Measurements from ENCODE around the gene CDH4.
"Not testable (repeated sequence)": the region's sequence is repeated elsewhere in the genome, so short reads cannot be mapped to it uniquely, and the experiment has no call there.

The CDH4 gene

DNA sequence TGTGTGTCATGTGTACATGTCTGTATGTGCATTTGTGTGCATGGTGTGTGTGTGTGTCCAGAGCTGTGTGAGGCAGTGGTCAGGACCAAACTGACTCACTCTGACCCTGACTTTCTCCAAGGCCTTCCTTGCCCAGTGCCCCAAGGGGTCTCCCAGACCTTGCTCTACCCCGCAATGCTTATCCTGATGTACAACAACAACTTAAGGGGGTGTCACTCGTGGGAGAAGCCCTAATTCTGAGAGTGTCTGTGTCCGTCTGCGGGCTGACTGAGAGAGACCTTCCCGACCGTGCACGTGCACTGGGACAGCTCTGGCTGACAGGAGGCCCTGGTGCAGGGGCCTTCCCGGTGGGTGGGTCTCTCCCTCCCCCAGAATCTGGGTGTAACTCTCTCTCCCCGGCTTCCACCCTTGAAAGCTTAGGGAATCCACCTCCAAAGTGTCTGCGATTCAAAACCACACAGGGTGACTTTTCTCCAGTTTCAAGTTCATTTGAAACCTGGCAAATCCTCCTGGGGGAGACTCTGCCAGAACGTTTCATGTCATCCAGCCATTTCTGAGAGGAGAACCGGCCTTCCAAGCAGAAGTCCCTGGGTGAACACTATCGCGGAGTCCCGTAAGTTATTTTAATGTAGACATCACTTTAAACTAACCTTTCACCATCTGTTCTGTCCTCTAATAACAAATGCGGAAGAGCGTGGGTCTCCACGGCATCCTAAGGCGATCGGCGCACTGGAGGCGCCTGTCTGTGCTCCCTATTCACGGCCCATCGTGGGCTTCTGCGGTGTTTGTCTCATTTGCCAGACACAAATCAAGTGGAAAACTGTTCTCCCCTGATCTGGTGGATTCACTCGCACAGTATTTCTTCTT is 588.1 kb downstream of the CDH4 start:
- no peak for DNase-seq

DNA sequence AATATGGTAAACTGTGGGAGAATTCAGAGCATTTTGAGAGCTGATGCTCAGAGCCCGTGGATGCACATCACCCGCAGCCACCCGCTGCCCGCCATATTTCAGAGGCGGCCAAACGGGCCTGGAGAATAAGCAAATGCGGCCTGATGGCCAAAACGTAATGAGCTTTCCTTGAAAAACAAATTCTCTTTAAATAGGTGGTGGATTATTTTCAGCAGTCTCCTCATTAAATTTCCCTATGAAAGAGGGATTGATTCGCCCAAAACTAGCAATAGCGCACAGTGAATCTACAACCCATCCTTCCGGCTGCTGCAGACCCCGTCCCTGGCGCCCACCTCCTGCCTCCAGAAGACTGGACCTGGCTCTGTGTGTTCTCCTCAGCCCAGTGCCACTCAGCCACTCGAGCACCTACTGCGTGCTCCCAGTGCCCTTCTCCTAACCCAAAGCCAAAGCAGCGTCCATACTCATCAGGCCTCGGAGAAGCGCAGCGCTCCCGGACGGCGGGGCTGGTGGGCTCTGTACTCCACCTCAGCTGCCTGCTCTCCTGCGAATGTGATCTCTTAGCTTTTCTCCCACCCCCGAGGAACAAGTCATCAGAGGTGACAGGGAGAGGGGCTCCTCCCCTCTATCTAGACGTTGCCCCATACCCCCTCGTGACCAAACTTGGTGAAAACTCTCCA is 588.9 kb downstream of the CDH4 start:
- no peak for DNase-seq

GRCh38 chr20:61841551-61841950 is 589.5 kb downstream of the CDH4 start:
- no peak for DNase-seq

DNA sequence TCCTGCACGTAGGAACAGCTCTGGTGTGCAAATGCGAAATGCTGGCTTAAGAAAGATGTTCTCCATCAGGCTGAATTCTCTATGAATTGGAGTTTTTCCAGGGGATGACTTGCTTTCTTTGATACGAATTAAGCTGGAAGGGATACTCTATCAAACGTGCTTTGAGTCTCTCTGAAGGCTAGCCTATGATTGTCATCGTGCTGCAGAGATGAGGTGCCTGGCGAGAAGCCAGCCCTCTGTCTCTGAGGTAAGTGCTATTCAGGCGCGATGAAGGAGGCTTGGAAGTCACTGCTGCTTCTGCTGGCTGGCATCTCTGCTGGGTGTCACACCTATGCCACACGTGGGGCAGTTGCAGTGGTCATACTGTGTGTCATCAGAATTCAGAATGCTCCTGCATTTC is 589.9 kb downstream of the CDH4 start:
- no peak for DNase-seq

DNA sequence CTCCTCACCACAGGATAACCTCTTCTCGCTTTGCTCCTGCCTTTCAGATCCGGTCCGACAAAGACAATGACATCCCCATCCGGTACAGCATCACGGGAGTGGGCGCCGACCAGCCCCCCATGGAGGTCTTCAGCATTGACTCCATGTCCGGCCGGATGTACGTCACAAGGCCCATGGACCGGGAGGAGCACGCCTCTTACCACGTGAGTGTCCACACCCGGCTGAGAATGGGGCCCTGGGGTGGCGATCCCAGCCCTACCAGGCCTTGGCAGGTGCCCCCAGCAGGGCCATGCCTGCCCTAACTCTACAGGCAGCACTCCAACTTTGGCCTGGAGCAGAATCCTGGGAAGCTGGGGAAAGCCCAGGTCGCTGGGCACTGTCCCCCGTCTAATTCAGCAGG is 592.6 kb downstream of the CDH4 start:
- DNase-seq = no peak

DNA sequence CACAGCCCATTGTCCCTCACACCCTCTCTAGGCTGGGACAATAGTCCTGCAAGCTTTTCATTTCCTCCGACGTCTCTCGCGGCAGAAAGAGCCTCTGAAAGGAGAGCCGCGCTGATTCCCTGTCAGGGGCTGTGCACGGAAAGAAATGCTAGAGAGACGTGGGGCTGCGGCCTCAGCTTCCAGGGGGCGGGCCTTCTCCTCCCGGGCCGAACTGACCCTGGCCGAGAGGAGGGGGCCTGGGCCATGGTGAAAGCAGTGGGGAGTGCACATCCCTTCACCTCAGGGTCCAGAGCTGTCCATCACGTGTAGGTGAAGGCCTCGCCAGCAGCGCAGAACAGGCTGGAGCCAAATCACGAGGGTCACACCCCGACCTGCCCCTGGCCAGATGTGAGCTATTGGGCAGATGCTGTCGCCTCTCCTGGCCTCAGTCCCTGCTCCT is 593.2 kb downstream of the CDH4 start:
- no peak for DNase-seq

GRCh38 chr20:61846074-61846473 is 594.0 kb downstream of the CDH4 start:
- no peak for DNase-seq

GRCh38 chr20:61846741-61847419 is 594.8 kb downstream of the CDH4 start:
- no peak for DNase-seq

DNA sequence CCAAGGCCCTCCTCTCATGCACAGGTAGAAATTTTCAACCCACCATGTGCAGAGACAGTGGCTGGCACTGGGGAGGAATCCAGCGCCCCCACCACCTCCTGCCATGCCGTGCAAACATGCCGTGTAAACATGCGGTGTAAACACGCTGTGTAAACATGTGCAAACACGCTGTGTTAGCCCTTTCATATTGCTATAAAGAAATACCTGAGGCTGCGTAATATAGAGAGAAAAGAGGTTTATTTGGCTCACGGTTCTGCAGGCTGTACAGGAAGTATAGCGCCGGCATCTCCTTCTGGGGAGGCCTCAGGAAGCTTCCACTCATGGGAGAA is 595.3 kb downstream of the CDH4 start:
- no peak for DNase-seq

- no peak for DNase-seq
Observed at GRCh38 chr20:61847986-61848385, 595.9 kb downstream of the CDH4 start.

DNA sequence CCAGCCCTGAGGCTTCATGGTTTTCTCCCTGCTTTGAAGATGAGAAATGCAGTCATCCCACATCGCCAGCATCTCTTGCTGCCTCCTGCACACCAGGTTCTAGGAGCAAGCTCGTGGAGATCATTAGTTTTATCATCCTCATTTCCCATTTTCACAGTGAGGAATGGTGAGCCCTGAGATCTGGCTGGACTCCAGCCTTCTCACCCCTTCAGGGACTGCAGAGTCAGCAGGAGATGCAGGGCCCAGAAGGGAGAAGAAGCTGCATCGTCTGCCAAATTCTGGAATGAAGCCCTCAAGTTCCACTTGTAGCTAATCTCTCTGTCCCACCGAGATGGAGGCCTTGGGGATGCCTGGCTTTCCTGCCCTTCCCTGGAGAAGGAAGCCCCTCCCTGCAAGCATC is 596.8 kb downstream of the CDH4 start:
- no peak for DNase-seq

GRCh38 chr20:61849376-61849775 is 597.3 kb downstream of the CDH4 start:
- no peak for DNase-seq

DNA sequence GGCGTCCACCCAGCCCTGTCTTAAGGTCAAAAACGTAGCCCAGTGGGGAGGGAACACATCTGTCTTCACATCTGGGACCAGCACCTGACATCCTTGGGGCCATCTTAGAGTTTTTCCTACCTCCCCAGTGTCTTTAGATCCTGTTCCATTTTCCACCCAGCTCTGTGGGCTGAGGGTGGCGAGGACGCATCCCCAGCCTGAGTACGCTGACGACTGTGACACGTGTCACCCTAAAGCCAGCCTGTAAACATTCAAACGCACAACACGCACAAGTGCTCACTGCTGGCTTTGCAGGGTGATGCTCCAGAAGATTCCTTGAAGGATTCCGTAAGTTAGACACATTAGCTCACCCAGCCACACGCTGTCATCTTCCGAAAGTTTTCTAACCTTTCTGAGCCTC is 597.8 kb downstream of the CDH4 start:
- no peak for DNase-seq

GRCh38 chr20:61850457-61850856 is 598.4 kb downstream of the CDH4 start:
- DNase-seq = no peak

GRCh38 chr20:61850926-61851900 is 599.2 kb downstream of the CDH4 start:
- no peak for DNase-seq

DNA sequence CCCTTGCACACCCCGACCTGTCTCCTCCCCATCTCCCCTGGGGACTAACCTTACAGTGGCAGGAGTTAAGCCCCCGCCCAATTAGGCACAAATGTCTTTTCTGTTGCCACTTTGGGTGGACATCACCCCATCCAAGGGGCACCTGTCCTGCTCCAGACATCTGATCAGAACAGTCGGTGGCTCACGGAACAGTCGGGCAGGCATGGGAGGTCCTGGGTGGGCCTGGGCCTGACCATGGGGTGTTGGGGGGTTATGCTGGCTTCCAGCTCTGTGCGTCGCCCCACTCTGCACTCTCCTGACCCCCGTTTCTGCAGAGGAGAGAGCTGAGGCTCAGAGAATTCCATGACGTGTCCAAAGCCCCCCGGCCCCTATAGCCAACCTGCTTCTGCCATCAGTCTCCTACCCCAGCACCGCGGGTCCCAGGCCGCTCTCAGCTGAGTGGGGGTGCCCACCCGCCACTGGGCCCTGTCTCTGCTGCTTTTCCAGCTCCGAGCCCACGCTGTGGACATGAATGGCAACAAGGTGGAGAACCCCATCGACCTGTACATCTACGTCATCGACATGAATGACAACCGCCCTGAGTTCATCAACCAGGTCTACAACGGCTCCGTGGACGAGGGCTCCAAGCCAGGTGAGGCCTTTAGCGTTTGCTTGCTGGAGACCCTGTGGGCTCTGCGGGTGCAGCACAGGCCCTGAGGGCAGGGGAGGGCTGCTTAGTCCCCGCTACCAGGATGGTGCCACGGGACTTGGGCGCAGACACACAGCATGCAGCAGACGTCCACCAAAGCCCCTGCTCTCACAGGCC is 600.4 kb downstream of the CDH4 start:
- no peak for DNase-seq

DNA sequence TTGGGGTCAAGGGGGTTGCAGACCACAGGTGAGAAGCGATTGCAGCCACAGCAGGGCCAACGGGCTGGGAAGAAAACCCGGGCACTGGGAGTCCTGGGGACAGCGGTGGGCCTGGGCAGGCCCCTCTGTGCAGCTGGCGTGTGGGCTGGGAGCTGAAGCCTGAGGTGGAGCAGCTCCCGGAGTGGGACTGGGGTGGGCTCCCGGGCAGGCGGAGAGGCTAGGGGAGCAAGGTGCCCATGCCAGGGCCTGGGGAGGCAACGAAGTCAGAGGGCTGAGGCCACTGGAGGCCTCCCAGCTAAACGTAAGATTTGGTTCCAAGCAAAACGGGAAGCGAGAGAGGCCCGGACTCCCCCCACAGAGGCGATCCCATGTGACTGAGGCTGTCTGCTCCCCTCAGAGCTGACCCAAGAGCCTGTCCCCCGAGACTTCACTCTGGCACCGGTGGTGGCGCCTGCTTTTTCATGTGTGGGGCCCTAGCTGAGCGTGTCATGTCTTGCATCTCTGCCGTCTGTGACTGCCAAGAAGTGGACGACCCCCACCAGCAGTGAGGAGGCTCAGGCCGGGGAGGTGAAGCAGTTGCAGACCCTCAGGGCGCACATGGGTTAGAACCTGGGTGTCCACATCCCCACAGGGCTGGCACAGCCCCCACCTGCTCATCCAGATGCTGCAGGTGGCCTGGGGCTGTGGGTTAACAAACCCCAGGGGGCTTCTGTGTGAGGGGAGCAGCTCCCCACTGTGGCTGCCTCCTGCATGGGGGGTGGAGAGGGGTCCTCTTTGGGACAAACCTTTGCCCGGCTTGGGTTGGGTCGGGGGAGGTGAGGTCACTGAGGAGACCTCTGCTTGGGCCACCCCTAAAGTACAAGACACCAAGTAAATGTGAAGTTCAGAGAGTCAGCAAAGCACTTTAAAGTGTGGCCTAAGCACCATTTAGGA is 601.3 kb downstream of the CDH4 start:
- no peak for DNase-seq

GRCh38 chr20:61854538-61854937 is 602.5 kb downstream of the CDH4 start:
- not testable (repeated sequence) for DNase-seq

GRCh38 chr20:61855286-61855685 is 603.2 kb downstream of the CDH4 start:
- DNase-seq = no peak

- no peak for DNase-seq
Observed at GRCh38 chr20:61856626-61857413, 604.8 kb downstream of the CDH4 start.
